OCI-LY3 (cell line): ENCODE measurements around the gene TUFT1.

ENCODE experiments used
- CTCF ChIP-seq: fragments of 200-600, 300-600 bp; sonication (generic); IDR thresholded peaks from 2 replicates; pipeline ENCODE4 v1.5.1; 2014; ENCODE audit warnings: antibody characterized with exemption, low read length, low read depth
- EZH2phosphoT487 ChIP-seq: fragments of 200-600 bp; shearing (Covaris generic); IDR thresholded peaks from 2 replicates; pipeline ENCODE4 v1.6.1; 2018; ENCODE audit warnings: antibody characterized with exemption, mixed run types, low read depth

- TF ChIP-seq CTCF (no peak), EZH2phosphoT487 (no peak)
These were observed 1.6 kb downstream of the TUFT1 start for GRCh38 chr1:151541752-151542151.
